Liver (tissue), 9 donors: ENCODE data around the gene DNAH1. TPM values are rescaled to one million over a fixed set of nuclear protein-coding genes. Genes with fewer than 3 reads are reported as not detected.

Experiments
- DNase-seq: peaks from one replicate; pipeline ENCODE4 v3.0.0-alpha.2; 2017; ENCODE audit warnings: low spot score
- H3K27ac ChIP-seq, 2 donors: one replicate each; pipeline ENCODE4 v1.7.0; 2013; ENCODE audit warnings: inconsistent platforms in 2 of 2, low read length in 2 of 2, control low read depth in 1 of 2, low read depth in 1 of 2, mild to moderate bottlenecking in 1 of 2
- H3K27me3 ChIP-seq, 4 donors: one replicate each; pipeline versions ENCODE4 v1.6.1 to v1.7.0; 2013; ENCODE audit warnings: low read length in 3 of 4, inconsistent platforms in 1 of 4, mild to moderate bottlenecking in 1 of 4, moderate library complexity in 1 of 4; ENCODE audit not compliant: control insufficient read depth in 4 of 4, insufficient read depth in 4 of 4
- H3K36me3 ChIP-seq, 4 donors: one replicate each; pipeline versions ENCODE4 v1.6.1 to v1.7.0; 2013; ENCODE audit warnings: low read length in 3 of 4, mild to moderate bottlenecking in 3 of 4, low read depth in 1 of 4, moderate library complexity in 1 of 4; ENCODE audit not compliant: control insufficient read depth in 4 of 4, insufficient read depth in 3 of 4
- H3K4me1 ChIP-seq, 4 donors: one replicate each; pipeline versions ENCODE4 v1.6.1 to v1.7.0; 2013; ENCODE audit warnings: low read length in 3 of 4, mild to moderate bottlenecking in 3 of 4, moderate library complexity in 1 of 4; ENCODE audit not compliant: control insufficient read depth in 4 of 4, insufficient read depth in 4 of 4
- H3K4me3 ChIP-seq, 3 donors: one replicate each; pipeline versions ENCODE4 v1.6.1 to v1.7.0; 2013; ENCODE audit warnings: low read length in 3 of 3, control low read depth in 1 of 3, low read depth in 1 of 3, mild to moderate bottlenecking in 1 of 3
- H3K9ac ChIP-seq, 2 donors: one replicate each; pipeline ENCODE4 v1.7.0; 2013; ENCODE audit warnings: low read length in 2 of 2, mild to moderate bottlenecking in 2 of 2, moderate library complexity in 2 of 2, control low read depth in 1 of 2, low read depth in 1 of 2
- H3K9me3 ChIP-seq, 4 donors: one replicate each; pipeline versions ENCODE4 v1.6.1 to v1.7.0; 2013; ENCODE audit warnings: low read length in 3 of 4; ENCODE audit not compliant: control insufficient read depth in 4 of 4
- EGR1 ChIP-seq, 2 donors: IDR thresholded peaks; 2 replicates each; pipeline ENCODE4 v1.6.1; 2016 to 2018; ENCODE audit warnings: antibody characterized with exemption in 2 of 2, low read depth in 2 of 2
- FOXA1 ChIP-seq: IDR thresholded peaks from 2 replicates; pipeline ENCODE4 v1.6.1; 2016; ENCODE audit warnings: antibody characterized with exemption
- FOXA2 ChIP-seq: IDR thresholded peaks from 2 replicates; pipeline ENCODE4 v1.6.1; 2016; ENCODE audit warnings: antibody characterized with exemption
- GABPA ChIP-seq, 2 donors: IDR thresholded peaks in 1 of 2; conservative IDR thresholded peaks in 1 of 2; 2 replicates each; pipeline ENCODE4 v1.6.1; 2016; ENCODE audit warnings: antibody characterized with exemption in 2 of 2, mild to moderate bottlenecking in 1 of 2, moderate library complexity in 1 of 2
- HNF4A ChIP-seq, 2 donors: conservative IDR thresholded peaks; 2 replicates each; pipeline ENCODE4 v1.6.1; 2016; ENCODE audit warnings: antibody characterized with exemption in 2 of 2, mild to moderate bottlenecking in 2 of 2
- HNF4G ChIP-seq: IDR thresholded peaks from 2 replicates; pipeline ENCODE4 v1.6.1; 2016; ENCODE audit warnings: antibody characterized with exemption
- JUND ChIP-seq, 2 donors: IDR thresholded peaks; 2 replicates each; pipeline ENCODE4 v1.6.1; 2016; ENCODE audit warnings: antibody characterized with exemption in 2 of 2
- NR2F2 ChIP-seq: IDR thresholded peaks from 2 replicates; pipeline ENCODE4 v1.6.1; 2016; ENCODE audit warnings: antibody characterized with exemption
- RAD21 ChIP-seq, 2 donors: IDR thresholded peaks; 2 replicates each; pipeline ENCODE4 v1.6.1; 2016; ENCODE audit warnings: antibody characterized with exemption in 2 of 2, mild to moderate bottlenecking in 2 of 2
- RXRA ChIP-seq, 2 donors: IDR thresholded peaks; 2 replicates each; pipeline ENCODE4 v1.6.1; 2017 to 2018; ENCODE audit warnings: antibody characterized with exemption in 2 of 2, mild to moderate bottlenecking in 1 of 2
- SP1 ChIP-seq: IDR thresholded peaks from 2 replicates; pipeline ENCODE4 v1.6.1; 2018; ENCODE audit warnings: antibody characterized with exemption, mild to moderate bottlenecking
- TAF1 ChIP-seq: conservative IDR thresholded peaks from 2 replicates; pipeline ENCODE4 v1.6.1; 2016; ENCODE audit warnings: antibody characterized with exemption, mild to moderate bottlenecking
- YY1 ChIP-seq: IDR thresholded peaks from 2 replicates; pipeline ENCODE4 v1.6.1; 2016; ENCODE audit warnings: antibody characterized with exemption, mild to moderate bottlenecking
- WGBS: extraction: QIAGEN DNeasy Blood & Tissue Kit; methylation state at CpG from one replicate; pipeline ENCODE4 v1.1.7; 2013; 5-methylcytosine and 5-hydroxymethylcytosine counted together
- polyA plus RNA-seq, 2 donors: library from polyadenylated mRNA; stranded (reverse) in 1 of 2; unstranded in 1 of 2; fragments of 200-250 nt in 1 of 2; fragments of >200 nt in 1 of 2; fragmentation: Nextera tagmentation in 1 of 2; extraction: Ambion mirVana in 1 of 2; gene quantifications; one replicate each; pipeline versions ENCODE4 v1.2.1 to v1.2.3, GENCODE V29; 2013 to 2015
- total RNA-seq, 2 donors: library from RNA; depleted of rRNA; stranded (reverse); fragments of >200 nt; gene quantifications; one replicate each; pipeline ENCODE4 v1.2.3, GENCODE V29; 2014
- TF ChIP-seq, protein P1 (sequence below): IDR thresholded peaks from 2 replicates; pipeline ENCODE4 v1.6.1; 2016; ENCODE audit warnings: antibody characterized with exemption
- TF ChIP-seq, protein P2 (sequence below): IDR thresholded peaks from 2 replicates; pipeline ENCODE4 v1.6.1; 2016; ENCODE audit warnings: antibody characterized with exemption
- TF ChIP-seq, protein P3 (sequence below): IDR thresholded peaks from 2 replicates; pipeline ENCODE4 v1.6.1; 2016; ENCODE audit warnings: antibody characterized with exemption, mild to moderate bottlenecking
- TF ChIP-seq, protein P4 (sequence below): fragments of 150-350 bp; IDR thresholded peaks from 2 replicates; pipeline ENCODE4 v1.5.1; 2017; ENCODE audit warnings: improper control_type of control experiment, low read depth, low read length; ENCODE audit not compliant: missing input control
- TF ChIP-seq, protein P5 (sequence below): IDR thresholded peaks from 2 replicates; pipeline ENCODE4 v1.6.1; 2016; ENCODE audit warnings: antibody characterized with exemption
- donor health status: healthy.
- donor health status: healthy.
- donor health status: healthy.
- donor health status: healthy.
- donor health status: healthy.

Gene DNAH1
- total and polyA plus RNA-seq, 4 donors = 1.5 to 6.0 (median 2.5) TPM

DNA sequence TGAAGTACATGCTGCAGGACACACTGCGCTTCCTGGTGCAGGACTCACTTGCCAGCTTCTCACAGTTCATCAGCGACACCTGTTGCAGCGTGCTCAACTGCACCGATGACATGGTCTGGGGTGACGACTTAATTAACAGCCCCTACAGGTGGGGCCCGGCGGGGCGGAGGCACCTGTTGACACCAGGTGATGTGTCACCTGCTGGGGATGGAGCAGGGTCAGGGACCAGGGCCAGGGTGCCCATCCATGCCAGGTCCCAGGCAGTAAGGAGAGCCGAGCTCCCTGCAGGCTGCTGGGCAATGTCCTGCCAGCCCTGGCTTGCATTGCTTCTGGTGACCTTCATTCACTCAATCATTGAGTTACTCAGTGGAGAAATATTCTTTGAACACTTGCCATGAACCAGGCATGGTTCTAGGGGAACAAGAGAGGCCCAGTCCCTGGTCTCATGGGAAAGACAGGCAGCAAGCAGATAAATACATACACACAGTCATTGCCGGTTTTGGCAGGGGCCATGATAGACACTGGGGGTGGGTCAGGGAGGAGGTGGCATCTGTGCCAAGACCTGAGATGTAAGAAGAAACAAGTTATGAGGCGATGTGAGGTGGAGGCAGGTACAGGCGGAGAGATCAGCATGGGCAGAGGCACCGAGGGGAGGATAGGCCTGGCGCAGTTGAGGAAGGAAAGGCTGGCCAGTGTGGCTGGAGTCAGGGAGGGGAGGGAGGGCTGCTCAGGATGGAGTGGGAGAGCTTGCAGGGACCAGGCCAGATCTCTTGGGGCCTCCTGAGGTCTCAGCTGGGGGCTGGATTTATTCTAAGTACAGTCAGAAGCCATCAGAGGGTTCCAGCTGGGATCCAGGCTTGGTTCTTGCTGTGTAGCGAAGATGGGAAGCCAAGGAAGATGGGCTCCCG is 30.8 kb downstream of the DNAH1 start:
- DNase-seq = no peak
- Histone ChIP-seq H3K4me1 (no peaks in the 10 kb centered on the region), H3K9ac (no peak overlapping the region), H3K4me3 (no peak overlapping the region), H3K36me3 (peaks cover 2 to 72% (median 10%) of the 10 kb centered on the region in 4 donors), H3K9me3 (no peaks in the 10 kb centered on the region), H3K27me3 (no peaks in the 10 kb centered on the region), H3K27ac (no peak overlapping the region)
- TF ChIP-seq, protein P1, sequence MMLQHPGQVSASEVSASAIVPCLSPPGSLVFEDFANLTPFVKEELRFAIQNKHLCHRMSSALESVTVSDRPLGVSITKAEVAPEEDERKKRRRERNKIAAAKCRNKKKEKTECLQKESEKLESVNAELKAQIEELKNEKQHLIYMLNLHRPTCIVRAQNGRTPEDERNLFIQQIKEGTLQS = no peak
- TF ChIP-seq HNF4A (conservative IDR thresholded peaks at IDR 0.05) (no peak), HNF4G (no peak), RAD21 (IDR thresholded peaks at IDR 0.05) (no peak), JUND (IDR thresholded peaks at IDR 0.05) (no peak), EGR1 (IDR thresholded peaks at IDR 0.05; ENCODE audit: low read depth in 2 of 2) (no peak), GABPA (IDR thresholded peaks at IDR 0.05 in 1 of 2, conservative IDR thresholded peaks at IDR 0.05 in 1 of 2) (no peak), SP1 (no peak), NR2F2 (no peak), RXRA (IDR thresholded peaks at IDR 0.05) (no peak), TAF1 (no peak), YY1 (no peak), FOXA1 (no peak), FOXA2 (no peak)
- TF ChIP-seq, protein P2, sequence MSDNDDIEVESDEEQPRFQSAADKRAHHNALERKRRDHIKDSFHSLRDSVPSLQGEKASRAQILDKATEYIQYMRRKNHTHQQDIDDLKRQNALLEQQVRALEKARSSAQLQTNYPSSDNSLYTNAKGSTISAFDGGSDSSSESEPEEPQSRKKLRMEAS = no peak
- TF ChIP-seq, protein P3, sequence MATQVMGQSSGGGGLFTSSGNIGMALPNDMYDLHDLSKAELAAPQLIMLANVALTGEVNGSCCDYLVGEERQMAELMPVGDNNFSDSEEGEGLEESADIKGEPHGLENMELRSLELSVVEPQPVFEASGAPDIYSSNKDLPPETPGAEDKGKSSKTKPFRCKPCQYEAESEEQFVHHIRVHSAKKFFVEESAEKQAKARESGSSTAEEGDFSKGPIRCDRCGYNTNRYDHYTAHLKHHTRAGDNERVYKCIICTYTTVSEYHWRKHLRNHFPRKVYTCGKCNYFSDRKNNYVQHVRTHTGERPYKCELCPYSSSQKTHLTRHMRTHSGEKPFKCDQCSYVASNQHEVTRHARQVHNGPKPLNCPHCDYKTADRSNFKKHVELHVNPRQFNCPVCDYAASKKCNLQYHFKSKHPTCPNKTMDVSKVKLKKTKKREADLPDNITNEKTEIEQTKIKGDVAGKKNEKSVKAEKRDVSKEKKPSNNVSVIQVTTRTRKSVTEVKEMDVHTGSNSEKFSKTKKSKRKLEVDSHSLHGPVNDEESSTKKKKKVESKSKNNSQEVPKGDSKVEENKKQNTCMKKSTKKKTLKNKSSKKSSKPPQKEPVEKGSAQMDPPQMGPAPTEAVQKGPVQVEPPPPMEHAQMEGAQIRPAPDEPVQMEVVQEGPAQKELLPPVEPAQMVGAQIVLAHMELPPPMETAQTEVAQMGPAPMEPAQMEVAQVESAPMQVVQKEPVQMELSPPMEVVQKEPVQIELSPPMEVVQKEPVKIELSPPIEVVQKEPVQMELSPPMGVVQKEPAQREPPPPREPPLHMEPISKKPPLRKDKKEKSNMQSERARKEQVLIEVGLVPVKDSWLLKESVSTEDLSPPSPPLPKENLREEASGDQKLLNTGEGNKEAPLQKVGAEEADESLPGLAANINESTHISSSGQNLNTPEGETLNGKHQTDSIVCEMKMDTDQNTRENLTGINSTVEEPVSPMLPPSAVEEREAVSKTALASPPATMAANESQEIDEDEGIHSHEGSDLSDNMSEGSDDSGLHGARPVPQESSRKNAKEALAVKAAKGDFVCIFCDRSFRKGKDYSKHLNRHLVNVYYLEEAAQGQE = no peak
- TF ChIP-seq, protein P4, sequence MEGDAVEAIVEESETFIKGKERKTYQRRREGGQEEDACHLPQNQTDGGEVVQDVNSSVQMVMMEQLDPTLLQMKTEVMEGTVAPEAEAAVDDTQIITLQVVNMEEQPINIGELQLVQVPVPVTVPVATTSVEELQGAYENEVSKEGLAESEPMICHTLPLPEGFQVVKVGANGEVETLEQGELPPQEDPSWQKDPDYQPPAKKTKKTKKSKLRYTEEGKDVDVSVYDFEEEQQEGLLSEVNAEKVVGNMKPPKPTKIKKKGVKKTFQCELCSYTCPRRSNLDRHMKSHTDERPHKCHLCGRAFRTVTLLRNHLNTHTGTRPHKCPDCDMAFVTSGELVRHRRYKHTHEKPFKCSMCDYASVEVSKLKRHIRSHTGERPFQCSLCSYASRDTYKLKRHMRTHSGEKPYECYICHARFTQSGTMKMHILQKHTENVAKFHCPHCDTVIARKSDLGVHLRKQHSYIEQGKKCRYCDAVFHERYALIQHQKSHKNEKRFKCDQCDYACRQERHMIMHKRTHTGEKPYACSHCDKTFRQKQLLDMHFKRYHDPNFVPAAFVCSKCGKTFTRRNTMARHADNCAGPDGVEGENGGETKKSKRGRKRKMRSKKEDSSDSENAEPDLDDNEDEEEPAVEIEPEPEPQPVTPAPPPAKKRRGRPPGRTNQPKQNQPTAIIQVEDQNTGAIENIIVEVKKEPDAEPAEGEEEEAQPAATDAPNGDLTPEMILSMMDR = no peak
- TF ChIP-seq, protein P5, sequence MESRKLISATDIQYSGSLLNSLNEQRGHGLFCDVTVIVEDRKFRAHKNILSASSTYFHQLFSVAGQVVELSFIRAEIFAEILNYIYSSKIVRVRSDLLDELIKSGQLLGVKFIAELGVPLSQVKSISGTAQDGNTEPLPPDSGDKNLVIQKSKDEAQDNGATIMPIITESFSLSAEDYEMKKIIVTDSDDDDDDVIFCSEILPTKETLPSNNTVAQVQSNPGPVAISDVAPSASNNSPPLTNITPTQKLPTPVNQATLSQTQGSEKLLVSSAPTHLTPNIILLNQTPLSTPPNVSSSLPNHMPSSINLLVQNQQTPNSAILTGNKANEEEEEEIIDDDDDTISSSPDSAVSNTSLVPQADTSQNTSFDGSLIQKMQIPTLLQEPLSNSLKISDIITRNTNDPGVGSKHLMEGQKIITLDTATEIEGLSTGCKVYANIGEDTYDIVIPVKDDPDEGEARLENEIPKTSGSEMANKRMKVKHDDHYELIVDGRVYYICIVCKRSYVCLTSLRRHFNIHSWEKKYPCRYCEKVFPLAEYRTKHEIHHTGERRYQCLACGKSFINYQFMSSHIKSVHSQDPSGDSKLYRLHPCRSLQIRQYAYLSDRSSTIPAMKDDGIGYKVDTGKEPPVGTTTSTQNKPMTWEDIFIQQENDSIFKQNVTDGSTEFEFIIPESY = no peak
- 94% methylated on average over 16 of the region's 16 CpGs for WGBS
